Measurements from ENCODE around the gene CPNE5. TPM values are rescaled to one million over a fixed set of nuclear protein-coding genes. Genes with fewer than 3 reads are reported as not detected.

CPNE5 gene
- total RNA-seq, 6 experiments from 2014 or later = 0.12 to 0.84 (median 0.23) TPM

- Histone ChIP-seq H3K4me3 (no peak overlapping the region), H3K27ac (no peak overlapping the region), H3K27me3 (no peaks in the 10 kb centered on the region), H3K36me3 (peaks cover 0 to 4% (median under 1%) of the 10 kb centered on the region in 4 donors), H3K9me3 (no peaks in the 10 kb centered on the region), H3K4me1 (no peaks in the 10 kb centered on the region)
- intact Hi-C loops (cut with DNase I) = no loop called here
- DNase-seq (no peak), ATAC-seq (no peak)
- TF ChIP-seq, protein P1, sequence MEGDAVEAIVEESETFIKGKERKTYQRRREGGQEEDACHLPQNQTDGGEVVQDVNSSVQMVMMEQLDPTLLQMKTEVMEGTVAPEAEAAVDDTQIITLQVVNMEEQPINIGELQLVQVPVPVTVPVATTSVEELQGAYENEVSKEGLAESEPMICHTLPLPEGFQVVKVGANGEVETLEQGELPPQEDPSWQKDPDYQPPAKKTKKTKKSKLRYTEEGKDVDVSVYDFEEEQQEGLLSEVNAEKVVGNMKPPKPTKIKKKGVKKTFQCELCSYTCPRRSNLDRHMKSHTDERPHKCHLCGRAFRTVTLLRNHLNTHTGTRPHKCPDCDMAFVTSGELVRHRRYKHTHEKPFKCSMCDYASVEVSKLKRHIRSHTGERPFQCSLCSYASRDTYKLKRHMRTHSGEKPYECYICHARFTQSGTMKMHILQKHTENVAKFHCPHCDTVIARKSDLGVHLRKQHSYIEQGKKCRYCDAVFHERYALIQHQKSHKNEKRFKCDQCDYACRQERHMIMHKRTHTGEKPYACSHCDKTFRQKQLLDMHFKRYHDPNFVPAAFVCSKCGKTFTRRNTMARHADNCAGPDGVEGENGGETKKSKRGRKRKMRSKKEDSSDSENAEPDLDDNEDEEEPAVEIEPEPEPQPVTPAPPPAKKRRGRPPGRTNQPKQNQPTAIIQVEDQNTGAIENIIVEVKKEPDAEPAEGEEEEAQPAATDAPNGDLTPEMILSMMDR (IDR thresholded peaks at IDR 0.05) = no peak
- no peak for TF ChIP-seq POLR2A (IDR thresholded peaks at IDR 0.05)
- WGBS (ENCODE audit: insufficient coverage, low coverage, low lambda C conversion rate, missing lambda C conversion rate) = 100% methylated on average over 2 of the region's 2 CpGs
Observed at GRCh38 chr6:36691612-36692011, 147.6 kb downstream of the CPNE5 start.

- no peak for TF ChIP-seq POLR2A (IDR thresholded peaks at IDR 0.05)
- TF ChIP-seq, protein P1 (IDR thresholded peaks at IDR 0.05) = no peak
- Histone ChIP-seq H3K4me1 (no peaks in the 10 kb centered on the region), H3K4me3 (no peak overlapping the region), H3K36me3 (peaks cover 4 to 10% (median 6%) of the 10 kb centered on the region in 4 donors), H3K27me3 (no peaks in the 10 kb centered on the region), H3K27ac (no peak overlapping the region), H3K9me3 (no peaks in the 10 kb centered on the region)
- DNase-seq = no peak
- ATAC-seq = no peak
- intact Hi-C loops (cut with DNase I) = no loop called here
- WGBS (ENCODE audit: insufficient coverage, low coverage, low lambda C conversion rate, missing lambda C conversion rate) = 75% methylated on average over 2 of the region's 4 CpGs
Observed at GRCh38 chr6:36691011-36691410, 148.2 kb downstream of the CPNE5 start.

Other genes with a start within 250 kb of the CPNE5 start
- gene SRSF3, start 245.1 kb downstream of the CPNE5 start, total RNA-seq = 100 to 1,000 TPM in 2 of 6 experiments, 10 to 100 TPM in 4; 36.8 to 103 (median 71.4) TPM
- gene CDKN1A, start 160.7 kb downstream of the CPNE5 start, total RNA-seq = 100 to 1,000 TPM in 1 of 6 experiments, 10 to 100 TPM in 5; 20.0 to 124 (median 58.6) TPM
- gene RAB44, start 141.6 kb downstream of the CPNE5 start, total RNA-seq = under 1 TPM in 3 of 6 experiments, not detected in 3; 0.05 to 0.07 (median 0.07) TPM
- 10 to 100 TPM; 11.2 to 29.2 (median 16.5) TPM for gene PPIL1, start 35.4 kb upstream of the CPNE5 start, total RNA-seq
- gene C6orf89, start 46.5 kb upstream of the CPNE5 start, total RNA-seq = 10 to 100 TPM; 29.0 to 37.0 (median 32.1) TPM
- gene PI16, start 115.3 kb upstream of the CPNE5 start, total RNA-seq = under 1 TPM in 2 of 6 experiments, not detected in 4; 0.11 to 0.42 TPM
- gene MTCH1, start 146.8 kb upstream of the CPNE5 start, total RNA-seq = 10 to 100 TPM; 56.3 to 73.7 (median 63.3) TPM
- 10 to 100 TPM in 2 of 6 experiments, 1 to 10 TPM in 4; 6.6 to 15.6 (median 9.6) TPM for gene FGD2, start 166.2 kb upstream of the CPNE5 start, total RNA-seq